Non-pigmented ciliary epithelial cell (primary cell): ENCODE measurements around the gene NKAIN2.

Experiments used
- DNase-seq: peaks from one replicate; pipeline ENCODE4 v3.0.0-alpha.2; 2010; ENCODE audit warnings: low read depth

Gene NKAIN2

GRCh38 chr6:124599656-124600055 lies 796.0 kb downstream of the NKAIN2 start:
- DNase-seq = no peak

DNA sequence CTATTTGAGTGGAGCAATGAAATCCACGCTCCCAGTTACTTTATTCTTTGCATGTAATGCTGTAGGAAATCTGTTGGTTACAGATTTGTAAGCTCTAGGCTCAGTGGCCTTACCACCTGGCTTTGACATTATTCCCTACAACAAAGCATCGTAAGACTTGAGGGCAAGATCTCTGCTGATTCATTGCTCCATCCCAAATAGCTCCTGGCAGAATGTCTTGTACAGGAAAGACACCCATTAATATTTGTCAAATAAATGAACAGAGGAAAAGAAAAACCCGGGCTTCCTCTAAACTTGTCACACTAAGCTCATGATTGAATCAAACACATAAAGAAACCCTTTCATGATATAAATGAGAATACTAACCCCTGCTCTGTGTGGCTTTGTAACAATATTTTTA lies 801.1 kb downstream of the NKAIN2 start:
- DNase-seq = no peak

- DNase-seq = no peak
Measured at GRCh38 chr6:124607119-124607627, 803.5 kb downstream of the NKAIN2 start.

- no peak for DNase-seq
Measured at GRCh38 chr6:124613031-124613430, 809.4 kb downstream of the NKAIN2 start.

GRCh38 chr6:124622351-124622750 lies 818.7 kb downstream of the NKAIN2 start:
- no peak for DNase-seq

DNA sequence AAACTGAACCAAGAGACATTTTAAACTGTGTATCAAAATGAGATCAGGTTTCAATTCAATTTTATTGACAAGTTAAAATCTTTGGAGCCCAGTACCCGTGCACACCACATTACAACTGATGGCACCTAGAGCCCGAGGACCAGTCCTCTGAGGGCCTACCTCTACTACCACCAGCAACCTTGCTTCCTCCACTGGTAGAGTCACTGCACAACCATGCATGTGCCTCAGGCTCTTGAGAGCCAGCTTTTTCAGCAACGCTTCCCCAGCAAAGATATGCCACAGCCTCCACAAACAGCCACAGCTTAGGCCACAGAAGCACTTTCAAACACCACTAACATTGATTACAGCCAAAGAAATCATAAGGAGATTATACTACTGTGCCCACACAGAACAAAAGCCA lies 830.0 kb downstream of the NKAIN2 start:
- DNase-seq = no peak

- DNase-seq = no peak
Measured at GRCh38 chr6:124640432-124640831, 836.8 kb downstream of the NKAIN2 start.

- no peak for DNase-seq
Measured at GRCh38 chr6:124655866-124656265, 852.2 kb downstream of the NKAIN2 start.

DNA sequence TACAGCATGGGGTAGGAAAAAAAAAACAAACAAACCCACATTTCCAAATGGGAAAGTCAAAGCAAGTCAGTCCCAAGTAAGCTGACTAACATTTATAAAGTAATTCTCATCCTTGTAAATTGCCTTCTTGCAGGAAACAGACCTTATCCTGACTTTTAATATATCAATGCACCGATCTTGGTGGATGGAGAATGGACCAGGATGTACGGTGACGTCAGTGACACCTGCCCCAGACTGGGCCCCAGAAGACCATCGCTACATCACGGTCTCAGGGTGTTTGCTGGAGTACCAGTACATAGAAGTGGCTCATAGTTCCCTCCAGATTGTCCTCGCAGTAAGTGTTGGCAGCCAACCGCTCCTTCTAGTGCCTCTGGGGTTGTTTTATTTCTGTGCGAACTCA lies 854.4 kb downstream of the NKAIN2 start:
- DNase-seq = no peak

- DNase-seq = no peak
Measured at GRCh38 chr6:124659427-124659826, 855.8 kb downstream of the NKAIN2 start.

GRCh38 chr6:124660185-124660584 lies 856.5 kb downstream of the NKAIN2 start:
- no peak for DNase-seq

- DNase-seq = no peak
Measured at GRCh38 chr6:124661097-124661661, 857.5 kb downstream of the NKAIN2 start.

DNA sequence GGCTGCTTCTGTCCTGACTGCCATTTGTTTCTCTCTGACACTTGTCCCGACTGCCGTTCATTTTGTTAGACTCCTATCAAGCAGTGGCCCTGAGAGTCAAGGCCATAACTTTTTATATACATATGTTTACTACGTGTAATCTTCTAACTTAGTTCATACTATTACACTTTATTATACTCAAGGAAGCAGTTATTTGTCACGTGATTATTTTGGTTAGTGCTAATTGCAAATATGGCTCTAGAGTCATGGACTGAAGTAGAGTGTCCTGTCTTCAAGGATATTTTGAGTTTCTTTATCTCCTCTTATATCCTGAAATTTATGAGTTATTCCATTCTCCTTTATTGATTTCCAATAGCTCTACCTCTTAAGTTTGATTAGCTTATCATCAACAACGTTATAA lies 864.4 kb downstream of the NKAIN2 start:
- DNase-seq = no peak

DNA sequence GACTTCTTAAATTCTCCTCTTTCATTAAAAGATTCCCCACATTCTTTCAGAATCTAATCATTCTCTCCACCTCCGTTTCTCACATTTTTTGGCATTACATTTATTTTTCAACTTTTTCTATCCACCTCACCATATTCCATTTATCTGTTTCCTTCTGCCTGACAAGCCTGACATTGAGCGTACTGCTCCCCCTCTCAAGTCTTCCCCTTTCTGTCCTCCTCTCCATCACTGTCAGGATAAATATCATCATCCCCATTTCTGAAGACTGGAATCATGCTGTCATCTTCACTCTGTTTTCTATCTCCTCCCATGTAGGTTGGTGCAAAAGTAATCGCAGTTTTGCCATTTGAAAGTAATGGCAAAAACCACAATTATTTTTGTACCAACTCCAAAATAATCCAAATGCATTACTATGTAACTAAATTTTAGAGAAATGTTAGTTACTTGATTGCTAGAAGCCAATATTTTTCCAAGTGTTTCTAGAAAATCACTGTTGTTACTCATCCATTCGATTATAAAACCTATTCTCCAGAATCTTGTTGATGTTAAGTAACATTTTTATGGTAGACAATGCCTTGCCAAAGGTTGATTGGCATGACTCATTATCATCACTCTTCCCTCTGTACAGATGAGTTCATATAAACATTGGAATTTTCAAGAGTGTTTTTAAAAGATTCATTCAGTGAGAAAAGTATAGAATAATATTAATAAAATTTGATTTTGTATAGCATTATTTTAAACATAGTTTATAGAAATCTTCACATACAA lies 866.2 kb downstream of the NKAIN2 start:
- DNase-seq = no peak

- DNase-seq = no peak
Measured at GRCh38 chr6:124670801-124671200, 867.1 kb downstream of the NKAIN2 start.

DNA sequence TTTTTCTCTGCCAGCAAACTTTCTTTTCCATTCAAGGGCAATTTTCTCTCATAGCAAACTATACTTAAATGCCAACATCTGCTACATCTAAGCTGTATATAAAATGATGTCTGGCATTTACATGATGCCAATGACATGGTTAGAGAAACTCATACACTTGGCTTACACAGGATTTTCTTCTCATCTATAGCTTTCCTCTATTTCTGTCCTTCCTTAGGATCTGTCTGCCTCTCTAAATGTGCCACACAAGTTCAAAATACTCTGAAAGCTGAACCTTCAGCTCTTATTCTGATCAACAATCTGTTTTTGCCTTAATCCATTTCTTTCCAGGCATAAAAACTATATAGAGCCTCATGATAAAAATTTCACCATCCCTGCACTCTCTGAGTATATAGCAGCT lies 867.7 kb downstream of the NKAIN2 start:
- no peak for DNase-seq

- no peak for DNase-seq
Measured at GRCh38 chr6:124674042-124674441, 870.4 kb downstream of the NKAIN2 start.

DNA sequence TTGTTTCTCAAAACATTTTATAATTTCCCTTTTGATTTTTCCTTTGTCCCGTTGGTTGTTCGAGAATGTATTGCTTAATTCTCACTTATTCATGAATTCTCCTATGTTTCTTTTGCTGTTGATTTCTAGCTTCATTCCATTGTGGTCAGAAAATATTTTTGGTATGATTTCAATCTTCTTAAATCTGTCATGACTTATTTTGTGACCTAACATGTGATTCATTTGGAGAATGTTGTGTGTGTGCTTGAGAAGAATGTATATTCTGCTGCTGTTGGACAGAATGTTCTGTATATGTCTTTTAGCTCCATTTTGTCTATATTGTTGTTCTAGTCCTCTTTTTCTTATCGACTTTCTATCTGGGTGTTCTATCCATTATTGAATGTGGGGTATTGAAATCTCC lies 872.4 kb downstream of the NKAIN2 start:
- peak; percentile 78 for DNase-seq

DNA sequence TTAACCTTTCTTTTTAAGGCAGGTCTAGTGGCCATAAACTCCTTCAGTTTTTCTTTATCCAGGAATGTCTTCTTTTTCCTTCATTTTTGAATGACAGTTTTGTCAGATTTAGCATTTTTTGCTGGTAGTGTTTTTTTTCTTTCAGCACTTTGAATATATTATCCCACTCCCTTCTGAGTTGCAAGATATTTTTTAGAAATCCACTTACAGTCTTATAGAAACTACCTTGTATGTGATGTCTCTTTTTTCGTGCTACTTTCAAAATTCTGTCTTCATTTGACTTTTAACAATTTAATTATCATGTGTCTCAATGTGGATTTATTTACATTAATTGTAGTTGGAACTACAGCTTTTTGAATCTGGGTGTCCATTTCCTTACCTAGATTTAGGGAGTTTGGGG lies 874.2 kb downstream of the NKAIN2 start:
- DNase-seq = no peak

DNA sequence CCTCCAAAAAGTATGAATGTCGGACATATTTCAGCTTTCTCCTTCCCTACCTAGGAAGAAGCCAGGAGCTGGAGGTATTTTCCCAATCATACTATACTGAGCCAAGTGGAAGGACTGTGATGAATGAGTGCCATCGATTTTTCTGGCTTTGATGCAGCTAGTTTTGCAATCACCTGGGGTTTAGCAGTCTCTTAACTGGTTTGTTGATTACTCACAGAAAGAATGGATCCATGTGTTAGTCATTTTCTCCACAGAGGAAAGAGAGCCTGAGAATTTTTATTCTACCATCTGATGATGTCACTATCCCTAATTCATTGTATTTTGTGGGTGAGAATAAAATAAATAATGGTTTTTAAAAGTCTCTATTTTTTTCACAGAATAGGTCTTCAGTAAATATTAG lies 875.7 kb downstream of the NKAIN2 start:
- DNase-seq = peak; percentile 32

- DNase-seq = no peak
Measured at GRCh38 chr6:124682751-124683150, 879.1 kb downstream of the NKAIN2 start.

DNA sequence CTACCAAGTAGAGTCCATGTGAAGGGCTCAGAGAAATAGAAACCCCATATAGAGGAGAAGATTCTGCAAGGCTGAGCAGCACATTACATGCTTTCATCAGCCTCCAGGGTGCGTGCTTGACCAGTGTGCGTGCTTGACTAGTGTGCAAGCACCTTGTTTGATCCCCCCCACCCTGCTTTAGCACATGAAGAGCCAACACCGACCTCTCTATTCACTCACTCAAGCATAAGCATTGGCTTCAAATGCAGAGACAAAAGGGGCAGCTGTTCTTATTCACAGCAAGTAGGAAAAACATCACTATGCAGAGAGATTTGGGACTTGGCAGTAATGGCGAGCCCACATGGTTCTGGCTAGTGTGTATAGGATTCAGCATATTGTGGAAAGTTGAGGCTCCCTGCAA lies 879.8 kb downstream of the NKAIN2 start:
- no peak for DNase-seq

DNA sequence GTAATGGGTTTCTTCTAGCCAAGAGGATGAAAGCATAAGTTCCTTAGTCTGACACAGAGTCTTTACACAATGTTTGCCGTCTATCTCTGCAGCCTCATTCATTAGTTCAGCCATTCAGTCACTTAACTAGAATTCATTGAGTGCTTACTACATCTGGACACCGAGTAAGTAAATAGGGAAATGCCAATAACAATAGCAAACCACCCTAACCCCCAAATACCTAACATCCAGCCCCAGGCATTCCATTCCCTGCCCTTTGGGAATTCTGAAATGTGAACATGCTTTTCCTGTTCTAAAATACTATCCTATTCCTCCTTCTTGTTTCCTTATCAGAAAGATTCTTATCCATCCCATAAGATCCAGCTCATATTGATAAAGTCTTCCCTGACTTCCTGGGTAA lies 881.0 kb downstream of the NKAIN2 start:
- no peak for DNase-seq

DNA sequence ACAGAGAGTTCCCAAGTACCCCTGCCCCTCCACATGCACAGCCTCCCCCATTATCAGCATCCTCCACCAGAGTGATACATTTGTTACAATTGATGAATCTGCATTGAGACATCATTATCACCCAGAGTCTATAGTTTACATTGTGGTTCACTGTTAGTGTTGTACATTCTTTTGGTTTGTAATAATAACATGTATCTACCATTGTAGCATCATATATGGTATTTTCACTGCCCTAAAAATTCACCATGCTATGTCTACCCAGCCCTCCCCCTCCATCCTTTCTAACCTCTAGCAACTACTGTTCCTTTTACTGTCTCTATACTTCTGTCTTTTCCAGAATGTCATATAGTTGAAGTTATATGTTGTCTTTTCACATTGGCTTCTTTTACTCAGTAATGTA lies 884.7 kb downstream of the NKAIN2 start:
- DNase-seq = no peak
